ENCODE results near the gene DBN1. TPM values are rescaled to one million over a fixed set of nuclear protein-coding genes. Genes with fewer than 3 reads are reported as not detected.

DBN1 gene
- total and polyA plus RNA-seq, 9 of the 15 experiments (the other 6 are each of a cell fraction or from before 2014, with no cell fraction given): 0.25 to 87.2 (median 27.9) TPM

DNA sequence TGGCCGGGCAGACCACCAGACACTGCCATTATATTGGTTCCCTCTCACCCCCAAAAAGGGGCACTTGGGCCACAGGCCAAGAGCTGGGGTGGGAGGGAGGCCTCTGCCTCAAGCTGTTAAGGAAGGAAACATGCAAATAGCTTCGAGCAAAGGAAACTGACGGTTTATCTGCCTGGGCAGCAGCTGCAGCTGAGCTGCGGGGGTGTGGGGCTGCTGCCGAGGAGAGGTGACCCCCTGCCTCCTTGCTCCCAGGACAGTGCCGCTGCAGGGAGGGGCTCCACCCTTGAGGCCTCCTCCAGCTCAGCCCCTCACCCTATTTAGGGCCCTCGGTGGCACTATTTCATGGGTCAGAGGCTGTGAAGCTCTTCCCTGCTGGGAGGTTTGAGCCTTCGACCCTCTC lies 35.4 kb upstream of the DBN1 start (continued):
- TF ChIP-seq, protein P1, sequence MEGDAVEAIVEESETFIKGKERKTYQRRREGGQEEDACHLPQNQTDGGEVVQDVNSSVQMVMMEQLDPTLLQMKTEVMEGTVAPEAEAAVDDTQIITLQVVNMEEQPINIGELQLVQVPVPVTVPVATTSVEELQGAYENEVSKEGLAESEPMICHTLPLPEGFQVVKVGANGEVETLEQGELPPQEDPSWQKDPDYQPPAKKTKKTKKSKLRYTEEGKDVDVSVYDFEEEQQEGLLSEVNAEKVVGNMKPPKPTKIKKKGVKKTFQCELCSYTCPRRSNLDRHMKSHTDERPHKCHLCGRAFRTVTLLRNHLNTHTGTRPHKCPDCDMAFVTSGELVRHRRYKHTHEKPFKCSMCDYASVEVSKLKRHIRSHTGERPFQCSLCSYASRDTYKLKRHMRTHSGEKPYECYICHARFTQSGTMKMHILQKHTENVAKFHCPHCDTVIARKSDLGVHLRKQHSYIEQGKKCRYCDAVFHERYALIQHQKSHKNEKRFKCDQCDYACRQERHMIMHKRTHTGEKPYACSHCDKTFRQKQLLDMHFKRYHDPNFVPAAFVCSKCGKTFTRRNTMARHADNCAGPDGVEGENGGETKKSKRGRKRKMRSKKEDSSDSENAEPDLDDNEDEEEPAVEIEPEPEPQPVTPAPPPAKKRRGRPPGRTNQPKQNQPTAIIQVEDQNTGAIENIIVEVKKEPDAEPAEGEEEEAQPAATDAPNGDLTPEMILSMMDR (IDR thresholded peaks at IDR 0.05 in 2 of 3, conservative IDR thresholded peaks at IDR 0.05 in 1 of 3; ENCODE audit: insufficient read depth in 2 of 3, low read depth in 1 of 3, low read length in 3 of 3): no peak
- TF ChIP-seq MYC (IDR thresholded peaks at IDR 0.05; ENCODE audit: low read depth, low read length): no peak
- TF ChIP-seq MYC (CRISPR knock-in tag; IDR thresholded peaks at IDR 0.05; ENCODE audit: borderline replicate concordance, low read depth): no peak
- no peak for TF ChIP-seq ZNF583 (CRISPR knock-in tag; IDR thresholded peaks at IDR 0.05)
- TF ChIP-seq KLF6 (CRISPR knock-in tag; IDR thresholded peaks at IDR 0.05; ENCODE audit: borderline replicate concordance): no peak
- TF ChIP-seq, protein P2, sequence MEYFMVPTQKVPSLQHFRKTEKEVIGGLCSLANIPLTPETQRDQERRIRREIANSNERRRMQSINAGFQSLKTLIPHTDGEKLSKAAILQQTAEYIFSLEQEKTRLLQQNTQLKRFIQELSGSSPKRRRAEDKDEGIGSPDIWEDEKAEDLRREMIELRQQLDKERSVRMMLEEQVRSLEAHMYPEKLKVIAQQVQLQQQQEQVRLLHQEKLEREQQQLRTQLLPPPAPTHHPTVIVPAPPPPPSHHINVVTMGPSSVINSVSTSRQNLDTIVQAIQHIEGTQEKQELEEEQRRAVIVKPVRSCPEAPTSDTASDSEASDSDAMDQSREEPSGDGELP (CRISPR knock-in tag; IDR thresholded peaks at IDR 0.05; ENCODE audit: borderline replicate concordance): peak; percentile 80
- TF ChIP-seq MTA3 (IDR thresholded peaks at IDR 0.05; ENCODE audit: borderline replicate concordance): 0 out of 2 replicates have a peak, but pooled peaks have one; percentile 29
- no peak for TF ChIP-seq ZNF175 (CRISPR knock-in tag; IDR thresholded peaks at IDR 0.05; ENCODE audit: low read depth)
- TF ChIP-seq ZNF41 (CRISPR knock-in tag; conservative IDR thresholded peaks at IDR 0.05): no peak
- no peak for TF ChIP-seq ZNF197 (CRISPR knock-in tag; IDR thresholded peaks at IDR 0.05; ENCODE audit: low read depth)
- TF ChIP-seq, protein P3, sequence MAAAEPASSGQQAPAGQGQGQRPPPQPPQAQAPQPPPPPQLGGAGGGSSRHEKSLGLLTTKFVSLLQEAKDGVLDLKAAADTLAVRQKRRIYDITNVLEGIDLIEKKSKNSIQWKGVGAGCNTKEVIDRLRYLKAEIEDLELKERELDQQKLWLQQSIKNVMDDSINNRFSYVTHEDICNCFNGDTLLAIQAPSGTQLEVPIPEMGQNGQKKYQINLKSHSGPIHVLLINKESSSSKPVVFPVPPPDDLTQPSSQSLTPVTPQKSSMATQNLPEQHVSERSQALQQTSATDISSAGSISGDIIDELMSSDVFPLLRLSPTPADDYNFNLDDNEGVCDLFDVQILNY (CRISPR knock-in tag; IDR thresholded peaks at IDR 0.05): no peak
- TF ChIP-seq ZNF311 (CRISPR knock-in tag; IDR thresholded peaks at IDR 0.05): no peak
- TF ChIP-seq, protein P4, sequence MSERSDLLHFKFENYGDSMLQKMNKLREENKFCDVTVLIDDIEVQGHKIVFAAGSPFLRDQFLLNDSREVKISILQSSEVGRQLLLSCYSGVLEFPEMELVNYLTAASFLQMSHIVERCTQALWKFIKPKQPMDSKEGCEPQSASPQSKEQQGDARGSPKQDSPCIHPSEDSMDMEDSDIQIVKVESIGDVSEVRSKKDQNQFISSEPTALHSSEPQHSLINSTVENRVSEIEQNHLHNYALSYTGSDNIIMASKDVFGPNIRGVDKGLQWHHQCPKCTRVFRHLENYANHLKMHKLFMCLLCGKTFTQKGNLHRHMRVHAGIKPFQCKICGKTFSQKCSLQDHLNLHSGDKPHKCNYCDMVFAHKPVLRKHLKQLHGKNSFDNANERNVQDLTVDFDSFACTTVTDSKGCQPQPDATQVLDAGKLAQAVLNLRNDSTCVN (CRISPR knock-in tag; IDR thresholded peaks at IDR 0.05): no peak
- TF ChIP-seq CC2D1A (IDR thresholded peaks at IDR 0.05): no peak
- no peak for TF ChIP-seq TEAD1 (CRISPR knock-in tag; IDR thresholded peaks at IDR 0.05)
- no peak for TF ChIP-seq NR2F6 (CRISPR knock-in tag; IDR thresholded peaks at IDR 0.05)
- TF ChIP-seq, protein P5, sequence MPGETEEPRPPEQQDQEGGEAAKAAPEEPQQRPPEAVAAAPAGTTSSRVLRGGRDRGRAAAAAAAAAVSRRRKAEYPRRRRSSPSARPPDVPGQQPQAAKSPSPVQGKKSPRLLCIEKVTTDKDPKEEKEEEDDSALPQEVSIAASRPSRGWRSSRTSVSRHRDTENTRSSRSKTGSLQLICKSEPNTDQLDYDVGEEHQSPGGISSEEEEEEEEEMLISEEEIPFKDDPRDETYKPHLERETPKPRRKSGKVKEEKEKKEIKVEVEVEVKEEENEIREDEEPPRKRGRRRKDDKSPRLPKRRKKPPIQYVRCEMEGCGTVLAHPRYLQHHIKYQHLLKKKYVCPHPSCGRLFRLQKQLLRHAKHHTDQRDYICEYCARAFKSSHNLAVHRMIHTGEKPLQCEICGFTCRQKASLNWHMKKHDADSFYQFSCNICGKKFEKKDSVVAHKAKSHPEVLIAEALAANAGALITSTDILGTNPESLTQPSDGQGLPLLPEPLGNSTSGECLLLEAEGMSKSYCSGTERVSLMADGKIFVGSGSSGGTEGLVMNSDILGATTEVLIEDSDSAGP (CRISPR knock-in tag; IDR thresholded peaks at IDR 0.05): no peak
- no peak for TF ChIP-seq GABPB1 (CRISPR knock-in tag; IDR thresholded peaks at IDR 0.05)
- no peak for TF ChIP-seq SP1 (CRISPR knock-in tag; IDR thresholded peaks at IDR 0.05)
- TF ChIP-seq, protein P6, sequence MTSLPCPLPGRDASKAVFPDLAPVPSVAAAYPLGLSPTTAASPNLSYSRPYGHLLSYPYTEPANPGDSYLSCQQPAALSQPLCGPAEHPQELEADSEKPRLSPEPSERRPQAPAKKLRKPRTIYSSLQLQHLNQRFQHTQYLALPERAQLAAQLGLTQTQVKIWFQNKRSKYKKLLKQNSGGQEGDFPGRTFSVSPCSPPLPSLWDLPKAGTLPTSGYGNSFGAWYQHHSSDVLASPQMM (CRISPR knock-in tag; IDR thresholded peaks at IDR 0.05): no peak
- peak; percentile 87; the same call in 1 of the 2 replicates for TF ChIP-seq EP300 (IDR thresholded peaks at IDR 0.05; ENCODE audit: low read length)
- no peak for TF ChIP-seq ESRRB (CRISPR knock-in tag; IDR thresholded peaks at IDR 0.05; ENCODE audit: borderline replicate concordance)
- TF ChIP-seq CHCHD3 (CRISPR knock-in tag; IDR thresholded peaks at IDR 0.05): no peak

All from K562 (cell line).